Measurements from ENCODE around the gene CIAO2B.

Gene CIAO2B

GRCh38 chr16:66908762-66909559 lies 25.2 kb downstream of the CIAO2B start:
- no peak for TF ChIP-seq CTCF (IDR thresholded peaks at IDR 0.05; ENCODE audit: extremely low read depth, insufficient read depth, missing control alignments)
- in situ Hi-C loops (cut with MboI; ENCODE audit: low pct_unique_long_range_greater_than_20kb, low sequenced_read_pairs, unreplicated experiment), result no loop called here
- DNase-seq (ENCODE audit: low spot score), result no peak

GRCh38 chr16:66908116-66908515 lies 26.1 kb downstream of the CIAO2B start:
- no peak for DNase-seq (ENCODE audit: low spot score)
- TF ChIP-seq CTCF (IDR thresholded peaks at IDR 0.05; ENCODE audit: extremely low read depth, insufficient read depth, missing control alignments), result no peak
- in situ Hi-C loops (cut with MboI; ENCODE audit: low pct_unique_long_range_greater_than_20kb, low sequenced_read_pairs, unreplicated experiment), result no loop called here

- DNase-seq (ENCODE audit: low spot score), result no peak
- in situ Hi-C loops (cut with MboI; ENCODE audit: low pct_unique_long_range_greater_than_20kb, low sequenced_read_pairs, unreplicated experiment), result no loop called here
- TF ChIP-seq CTCF (IDR thresholded peaks at IDR 0.05; ENCODE audit: extremely low read depth, insufficient read depth, missing control alignments), result no peak
Observed at GRCh38 chr16:66906916-66907836, 27.0 kb downstream of the CIAO2B start.

GRCh38 chr16:66905633-66906539 lies 28.3 kb downstream of the CIAO2B start:
- TF ChIP-seq CTCF (IDR thresholded peaks at IDR 0.05; ENCODE audit: extremely low read depth, insufficient read depth, missing control alignments), result no peak
- in situ Hi-C loops (cut with MboI; ENCODE audit: low pct_unique_long_range_greater_than_20kb, low sequenced_read_pairs, unreplicated experiment), result no loop called here
- no peak for DNase-seq (ENCODE audit: low spot score)

GRCh38 chr16:66904846-66905632 lies 29.2 kb downstream of the CIAO2B start:
- TF ChIP-seq CTCF (IDR thresholded peaks at IDR 0.05; ENCODE audit: extremely low read depth, insufficient read depth, missing control alignments), result no peak
- in situ Hi-C loops (cut with MboI; ENCODE audit: low pct_unique_long_range_greater_than_20kb, low sequenced_read_pairs, unreplicated experiment), result no loop called here
- no peak for DNase-seq (ENCODE audit: low spot score)
